GM12878 (cell line): Measurements from ENCODE around the gene TRDMT1. TPM values are rescaled to one million over a fixed set of nuclear protein-coding genes. Genes with fewer than 3 reads are reported as not detected.

Source experiments
- ATAC-seq: fragments of 200-7000 bp; cut with Tn5 transposase; 3 replicates; pipeline ENCODE4 v1.9.1; 2020; ENCODE audit warnings: mild to moderate bottlenecking, moderate library complexity
- BruUV-seq: library from RNA; stranded (reverse); fragments of 400-500 nt; replicated peaks from 2 replicates; lab custom pipeline; 2021; lab: Mats Ljungman, UMichigan
- CTCF ChIA-PET: fragments of 300-600 bp; sonication (Branson Sonifier 250); formaldehyde crosslinking; extraction: SDS; loops from one replicate; lab custom pipeline; 2021; ENCODE audit warnings: inconsistent platforms; lab: Yijun Ruan, JAX
- POLR2A ChIA-PET: fragments of 350-600 bp; formaldehyde crosslinking; extraction: SDS; loops from one replicate; lab custom pipeline; 2021; ENCODE audit warnings: inconsistent platforms; lab: Charles Lee
- RAD21 ChIA-PET: fragments of 300-600 bp; sonication (Branson Sonifier 250); formaldehyde crosslinking; loops from one replicate; lab custom pipeline; 2023; ENCODE audit warnings: antibody characterized with exemption; ENCODE audit not compliant: unreplicated experiment; lab: Charles Lee
- SMC1A ChIA-PET: fragments of 300-600 bp; sonication (Branson Sonifier 250); formaldehyde crosslinking; loops from one replicate; lab custom pipeline; 2023; ENCODE audit not compliant: unreplicated experiment, uncharacterized antibody; lab: Charles Lee
- DNase-seq: peaks from one replicate; pipeline ENCODE4 v3.0.0-alpha.2; 2011; ENCODE audit warnings: low read depth, low spot score
- FAIRE-seq: peaks from 3 replicates; lab custom pipeline; 2011; peaks lifted over from hg19 to GRCh38; lab: Jason Lieb, UNC
- H2AFZ ChIP-seq: 2 replicates; pipeline ENCODE4 v1.6.0; 2011; ENCODE audit warnings: low read depth, low read length, control low read depth; ENCODE audit not compliant: control insufficient read depth
- H3K27ac ChIP-seq: 2 replicates; pipeline ENCODE4 v1.5.1; 2011; ENCODE audit warnings: control low read depth; ENCODE audit not compliant: control insufficient read depth, insufficient read depth
- H3K27me3 ChIP-seq, 2 experiments: replicated peaks in 1 of 2; 2 replicates each; pipeline versions ENCODE4 v1.6.0 to v1.6.1; 2011; ENCODE audit warnings: low read length in 1 of 2; ENCODE audit not compliant: control insufficient read depth in 2 of 2, insufficient read depth in 2 of 2
- H3K36me3 ChIP-seq, 2 experiments: 2 replicates each; pipeline ENCODE4 v1.5.1; 2011; ENCODE audit warnings: low read length in 1 of 2; ENCODE audit not compliant: control insufficient read depth in 2 of 2, insufficient read depth in 2 of 2
- H3K4me1 ChIP-seq: 2 replicates; pipeline ENCODE4 v1.6.1; 2011; ENCODE audit warnings: mild to moderate bottlenecking, low read length, moderate library complexity, mixed read lengths; ENCODE audit not compliant: control insufficient read depth, insufficient read depth
- H3K4me2 ChIP-seq: 2 replicates; pipeline ENCODE4 v1.6.0; 2011; ENCODE audit warnings: control low read depth; ENCODE audit not compliant: control insufficient read depth, insufficient read depth
- H3K4me3 ChIP-seq: fragments of 200-600 bp; sonication (generic); 2 replicates; pipeline ENCODE4 v1.5.1; 2016
- H3K79me2 ChIP-seq: 2 replicates; pipeline ENCODE4 v1.6.0; 2011; ENCODE audit warnings: low read length; ENCODE audit not compliant: control insufficient read depth, insufficient read depth
- H3K9ac ChIP-seq: 2 replicates; pipeline ENCODE4 v1.8.0; 2011; ENCODE audit warnings: low read length, control low read depth, mixed read lengths; ENCODE audit not compliant: control insufficient read depth, insufficient read depth
- H3K9me3 ChIP-seq: replicated peaks from 3 replicates; pipeline ENCODE4 v1.5.1; 2011; ENCODE audit warnings: mild to moderate bottlenecking, low read length; ENCODE audit not compliant: control insufficient read depth, insufficient read depth
- H4K20me1 ChIP-seq: 2 replicates; pipeline ENCODE4 v1.6.0; 2011; ENCODE audit not compliant: control insufficient read depth, insufficient read depth
- CHD4 ChIP-seq: fragments of 200-600 bp; sonication (generic); IDR thresholded peaks from 2 replicates; pipeline ENCODE4 v1.6.1; 2016; ENCODE audit warnings: mild to moderate bottlenecking
- HDAC2 ChIP-seq: fragments of 200-600 bp; sonication (generic); IDR thresholded peaks from 2 replicates; pipeline ENCODE4 v1.6.1; 2017
- HDAC6 ChIP-seq: fragments of 200-600 bp; sonication (generic); IDR thresholded peaks from one replicate; pipeline ENCODE4 v1.8.0; 2017; ENCODE audit warnings: antibody characterized with exemption; ENCODE audit not compliant: unreplicated experiment
- IKZF2 ChIP-seq, 2 experiments: fragments of 450-650 bp; IDR thresholded peaks; 2 replicates each; pipeline ENCODE4 v1.6.1; 2017; ENCODE audit warnings: mild to moderate bottlenecking in 2 of 2, moderate library complexity in 2 of 2
- NFXL1 ChIP-seq: fragments of 450-650 bp; IDR thresholded peaks from 2 replicates; pipeline ENCODE4 v1.6.1; 2017; ENCODE audit warnings: antibody characterized with exemption, mild to moderate bottlenecking, borderline replicate concordance
- NFYB ChIP-seq: IDR thresholded peaks from 2 replicates; pipeline ENCODE4 v1.6.1; 2011; ENCODE audit warnings: low read depth, mild to moderate bottlenecking, low read length, improper control_type of control experiment, moderate library complexity; ENCODE audit not compliant: insufficient read depth
- PBX3 ChIP-seq: IDR thresholded peaks from 2 replicates; pipeline ENCODE4 v1.6.1; 2011; ENCODE audit warnings: mild to moderate bottlenecking, low read depth, low read length, moderate library complexity; ENCODE audit not compliant: insufficient replicate concordance
- RUNX3 ChIP-seq: IDR thresholded peaks from 2 replicates; pipeline ENCODE4 v1.6.1; 2012; ENCODE audit warnings: low read length, inconsistent platforms
- SMARCA5 ChIP-seq: fragments of 450-650 bp; IDR thresholded peaks from 2 replicates; pipeline ENCODE4 v1.6.1; 2017; ENCODE audit warnings: mild to moderate bottlenecking
- TCF3 ChIP-seq: IDR thresholded peaks from 2 replicates; pipeline ENCODE4 v1.6.1; 2012; ENCODE audit warnings: low read depth, mild to moderate bottlenecking, low read length, borderline replicate concordance; ENCODE audit not compliant: insufficient read depth
- ZNF274 ChIP-seq: IDR thresholded peaks from one replicate; pipeline ENCODE4 v1.8.0; 2011; ENCODE audit not compliant: insufficient read length, insufficient read depth
- ZNF592 ChIP-seq: fragments of 450-650 bp; IDR thresholded peaks from 2 replicates; pipeline ENCODE4 v1.6.1; 2017; ENCODE audit warnings: mild to moderate bottlenecking, moderate library complexity
- WGBS: methylation state at CpG from one replicate; pipeline ENCODE4 v1.1.6; 2016; ENCODE audit warnings: low lambda C conversion rate; ENCODE audit not compliant: insufficient replicate concordance, insufficient coverage; ENCODE audit errors: missing lambda C conversion rate; 5-methylcytosine and 5-hydroxymethylcytosine counted together
- in situ Hi-C: fragments of 300-500 bp; cut with MboI; formaldehyde crosslinking; loops from 9 replicates; pipeline ENCODE4 v1.14.3; 2018; ENCODE audit warnings: mixed read lengths
- intact Hi-C: fragments of 100-400 bp; cut with micrococcal nuclease; formaldehyde crosslinking; loops from one replicate; pipeline ENCODE4 v1.14.2; 2022; ENCODE audit not compliant: unreplicated experiment
- polyA plus RNA-seq, 11 experiments: library from polyadenylated mRNA; depleted of rRNA in 4 of 11; unstranded in 6 of 11; stranded (reverse) in 5 of 11; fragments of >200 nt; fragmentation: Nextera tagmentation in 4 of 11; fragmentation: Illumina TruSeq in 1 of 11; extraction: Ambion mirVana in 4 of 11; extraction: Trizol in 1 of 11; gene quantifications; 1 replicate in 1 of 11; 2 replicates in 10 of 11; pipeline versions ENCODE4 v1.2.1 to v1.2.3, GENCODE V29; 2011 to 2016; ENCODE audit warnings: inconsistent platforms in 2 of 11, missing spikeins in 2 of 11, low read depth in 1 of 11
- total RNA-seq, 4 experiments: library from RNA; depleted of rRNA in 3 of 4; stranded (reverse); fragments of >200 nt in 3 of 4; fragmentation: Illumina TruSeq in 1 of 4; extraction: Trizol in 1 of 4; gene quantifications; 2 replicates each; pipeline versions ENCODE4 v1.2.1 to v1.2.3, GENCODE V29; 2013 to 2021

Gene TRDMT1
- total and polyA plus RNA-seq, 10 of the 15 experiments (the other 5 are each of a cell fraction or from before 2014, with no cell fraction given): 2.3 to 9.7 (median 4.6) TPM

GRCh38 chr10:17229717-17229966 lies 28.2 kb upstream of the TRDMT1 start:
- in situ Hi-C loops: no loop called here
- RAD21 ChIA-PET: interaction anchor here (0.5 to 2.1 kb wide), 5 partner anchors 14 to 50 kb away, joined by 3 to 14 read pairs (median 7); partner anchors contain the start of gene TRDMT1
- no peak for ATAC-seq

More at GRCh38 chr10:17229717-17229966, 28.2 kb upstream of the TRDMT1 start:
- DNase-seq (no peak), FAIRE-seq (no peak)
- no TSS peak for BruUV-seq
- H3K4me1 ChIP-seq: peaks cover 32% of the 10 kb centered on the region
- H3K27ac ChIP-seq: 0 out of 2 replicates have a peak overlapping the region, but pooled peaks have one; percentile 68
- SMC1A ChIA-PET: interaction anchor here (0.6 to 3.2 kb wide), 6 partner anchors 13 to 412 kb away, joined by 3 to 17 read pairs (median 4); partner anchors contain the start of genes RSU1 and TRDMT1
- TF ChIP-seq HDAC2 (0 out of 2 replicates have a peak, but pooled peaks have one; percentile 25), NFYB (no peak), CHD4 (no peak), PBX3 (no peak), ZNF274 (no peak), IKZF2 (IDR thresholded peaks at IDR 0.05) (no peak), ZNF592 (no peak), NFXL1 (no peak), TCF3 (no peak), RUNX3 (no peak), HDAC6 (peak; percentile 43), SMARCA5 (no peak)
- intact Hi-C loops: no loop called here
- no peaks in the 10 kb centered on the region for H4K20me1 ChIP-seq
- no peaks in the 10 kb centered on the region for H3K79me2 ChIP-seq
- peaks cover 0 to 4% of the 10 kb centered on the region in 2 experiments; a peak in 2 of 4 replicates for H3K36me3 ChIP-seq
- peak overlapping the region; percentile 78 for H3K4me3 ChIP-seq
- CTCF ChIA-PET: interaction anchor here (1.4 to 3.7 kb wide), 6 partner anchors 13 to 31 kb away, joined by 3 to 16 read pairs (median 4); partner anchors contain the start of gene TRDMT1
- POLR2A ChIA-PET: interaction anchor here (0.7 to 3.6 kb wide), 5 partner anchors 10 to 412 kb away, joined by 3 to 23 read pairs (median 5); partner anchors contain the start of genes RSU1 and TRDMT1
- 1% methylated on average over 21 of the region's 21 CpGs for WGBS
- peak overlapping the region; percentile 70; the same call in 1 of the 2 replicates for H3K9ac ChIP-seq
- H3K9me3 ChIP-seq: no peaks in the 10 kb centered on the region; the same call in 2 of the 3 replicates
- peak overlapping the region; percentile 84 for H2AFZ ChIP-seq
- peak overlapping the region; percentile 91 for H3K4me2 ChIP-seq
- H3K27me3 ChIP-seq: no peaks in the 10 kb centered on the region; a peak in 1 of 4 replicates
